GM19099 (cell line): ENCODE data around the gene LPCAT4.

Experiments used
- POLR2A ChIP-seq: IDR thresholded peaks from 3 replicates; pipeline ENCODE4 v1.6.1; 2011; ENCODE audit warnings: low read depth; ENCODE audit not compliant: insufficient read length; ENCODE audit errors: extremely low read depth

LPCAT4 gene

GRCh38 chr15:34359416-34359815 is 7.6 kb downstream of the LPCAT4 start:
- TF ChIP-seq POLR2A = no peak

GRCh38 chr15:34358948-34359347 is 8.0 kb downstream of the LPCAT4 start:
- no peak for TF ChIP-seq POLR2A

- TF ChIP-seq POLR2A = no peak
Measured at GRCh38 chr15:34358367-34358766, 8.6 kb downstream of the LPCAT4 start.

GRCh38 chr15:34357653-34358052 is 9.3 kb downstream of the LPCAT4 start:
- TF ChIP-seq POLR2A = no peak

- no peak for TF ChIP-seq POLR2A
Measured at GRCh38 chr15:34355241-34355640, 11.8 kb downstream of the LPCAT4 start.

GRCh38 chr15:34354286-34354685 is 12.7 kb downstream of the LPCAT4 start:
- no peak for TF ChIP-seq POLR2A

GRCh38 chr15:34353627-34354026 is 13.4 kb downstream of the LPCAT4 start:
- no peak for TF ChIP-seq POLR2A

- no peak for TF ChIP-seq POLR2A
Measured at GRCh38 chr15:34349769-34350168, 17.2 kb downstream of the LPCAT4 start.

GRCh38 chr15:34348735-34349300 is 18.2 kb downstream of the LPCAT4 start:
- no peak for TF ChIP-seq POLR2A

- no peak for TF ChIP-seq POLR2A
Measured at GRCh38 chr15:34347951-34348638, 18.9 kb downstream of the LPCAT4 start.

- TF ChIP-seq POLR2A = peak; percentile 95
Measured at GRCh38 chr15:34342737-34343575, 24.0 kb downstream of the LPCAT4 start, which contains the start of the genes NOP10 and NUTM1. TSS of gene NOP10 (minus strand) at chr15:34343136. CDS start at chr15:34343073, 63 bp downstream. TSS of gene NUTM1 (plus strand) at chr15:34343315. CDS start at chr15:34343697, 382 bp downstream.

- TF ChIP-seq POLR2A = no peak
Measured at GRCh38 chr15:34341381-34342212, 25.4 kb downstream of the LPCAT4 start.

- no peak for TF ChIP-seq POLR2A
Measured at GRCh38 chr15:34339946-34340345, 27.1 kb downstream of the LPCAT4 start.

- no peak for TF ChIP-seq POLR2A
Measured at GRCh38 chr15:34338347-34338746, 28.6 kb downstream of the LPCAT4 start.
